IPS DF 4.7 (cell line): ENCODE results near the gene WDFY1.
A peak's percentile ranks its signal among the peaks of the same experiment; 100 is the strongest.

Source experiments
- DNase-seq: peaks from one replicate; pipeline ENCODE4 v3.0.0-alpha.2; 2013; ENCODE audit warnings: low spot score; ENCODE audit errors: extremely low read depth

WDFY1 gene

GRCh38 chr2:223944703-223945531 lies at the start of gene WDFY1:
WDFY1 (minus strand) TSS chr2:223945335; CDS start chr2:223945284, 51 bp downstream.
- DNase-seq, result no peak

GRCh38 chr2:223994562-223995162 lies 49.5 kb upstream of the WDFY1 start:
- DNase-seq, result no peak

- peak; percentile 38 for DNase-seq
Measured at GRCh38 chr2:223993634-223994232, 48.6 kb upstream of the WDFY1 start.

- no peak for DNase-seq
Measured at GRCh38 chr2:223991611-223992010, 46.5 kb upstream of the WDFY1 start.

- no peak for DNase-seq
Measured at GRCh38 chr2:223989856-223990232, 44.7 kb upstream of the WDFY1 start.

GRCh38 chr2:223989206-223989855 lies 44.2 kb upstream of the WDFY1 start:
- DNase-seq, result no peak

- no peak for DNase-seq
Measured at GRCh38 chr2:223981241-223981640, 36.1 kb upstream of the WDFY1 start.

- no peak for DNase-seq
Measured at GRCh38 chr2:223980803-223981202, 35.7 kb upstream of the WDFY1 start.

GRCh38 chr2:223980397-223980735 lies 35.2 kb upstream of the WDFY1 start:
- no peak for DNase-seq

GRCh38 chr2:223979730-223980396 lies 34.7 kb upstream of the WDFY1 start:
- DNase-seq, result no peak

- DNase-seq, result no peak
Measured at GRCh38 chr2:223978451-223978850, 33.3 kb upstream of the WDFY1 start.

- no peak for DNase-seq
Measured at GRCh38 chr2:223976635-223977226, 31.6 kb upstream of the WDFY1 start.

- no peak for DNase-seq
Measured at GRCh38 chr2:223973606-223974005, 28.5 kb upstream of the WDFY1 start.

- DNase-seq, result no peak
Measured at GRCh38 chr2:223972656-223973102, 27.5 kb upstream of the WDFY1 start.

GRCh38 chr2:223971731-223972130 lies 26.6 kb upstream of the WDFY1 start:
- DNase-seq, result no peak

GRCh38 chr2:223970343-223971128 lies 25.4 kb upstream of the WDFY1 start:
- DNase-seq, result no peak

- DNase-seq, result no peak
Measured at GRCh38 chr2:223969856-223970255, 24.7 kb upstream of the WDFY1 start.

GRCh38 chr2:223969315-223969714 lies 24.2 kb upstream of the WDFY1 start:
- no peak for DNase-seq

- DNase-seq, result no peak
Measured at GRCh38 chr2:223967981-223968380, 22.8 kb upstream of the WDFY1 start.

GRCh38 chr2:223959688-223960087 lies 14.6 kb upstream of the WDFY1 start:
- DNase-seq, result no peak
